ENCODE data around the gene P2RX7.

- TF ChIP-seq IRF3 (IDR thresholded peaks at IDR 0.05; ENCODE audit: low read depth, low read length) (no peak), FOXJ3 (CRISPR knock-in tag; IDR thresholded peaks at IDR 0.05) (no peak), YY1 (IDR thresholded peaks at IDR 0.05; ENCODE audit: low read depth) (no peak), MAX (IDR thresholded peaks at IDR 0.05; ENCODE audit: low read depth) (no peak), CTCF (IDR thresholded peaks at IDR 0.05) (no peak), POLR2AphosphoS5 (IDR thresholded peaks at IDR 0.05; ENCODE audit: low read depth, low read length) (no peak), RAD21 (IDR thresholded peaks at IDR 0.05; ENCODE audit: low read length) (no peak)
Observed at GRCh38 chr12:121121805-121122204, 10.9 kb upstream of the P2RX7 start.
